Activated B cell treated with CpG ODN at 0.5 μM for 24 hours (primary cell): ENCODE data around the gene CDK12. TPM values are rescaled to one million over a fixed set of nuclear protein-coding genes. Genes with fewer than 3 reads are reported as not detected.
A peak's percentile ranks its signal among the peaks of the same experiment; 100 is the strongest.

Source experiments
- ATAC-seq: fragments of 200-7000 bp; cut with Tn5 transposase; one replicate; pipeline ENCODE4 v1.10.0; 2021; ENCODE audit warnings: low read depth, mild to moderate bottlenecking, moderate library complexity
- CTCF ChIA-PET: fragments of 350-600 bp; sonication (Branson Sonifier 250); formaldehyde crosslinking; loops from one replicate; lab custom pipeline; 2021; ENCODE audit warnings: antibody characterized with exemption; lab: Charles Lee
- POLR2A ChIA-PET: fragments of 350-600 bp; sonication (Branson Sonifier 250); formaldehyde crosslinking; loops from one replicate; lab custom pipeline; 2021; ENCODE audit warnings: antibody characterized with exemption; lab: Charles Lee
- DNase-seq: peaks from one replicate; pipeline ENCODE4 v3.0.0; 2022
- H3K27ac Mint-ChIP-seq: one replicate; pipeline ENCODE4 v1.8.0; 2020; ENCODE audit warnings: mixed read lengths
- H3K27me3 Mint-ChIP-seq: one replicate; pipeline ENCODE4 v1.8.0; 2021; ENCODE audit warnings: mixed read lengths
- H3K36me3 Mint-ChIP-seq: one replicate; pipeline ENCODE4 v1.8.0; 2021; ENCODE audit warnings: low read depth, mixed read lengths
- H3K4me1 Mint-ChIP-seq: one replicate; pipeline ENCODE4 v1.8.0; 2021; ENCODE audit warnings: mixed read lengths
- H3K4me3 Mint-ChIP-seq: one replicate; pipeline ENCODE4 v1.8.0; 2020; ENCODE audit warnings: mild to moderate bottlenecking, mixed read lengths
- H3K9me3 Mint-ChIP-seq: one replicate; pipeline ENCODE4 v1.8.0; 2020; ENCODE audit warnings: mixed read lengths
- intact Hi-C: fragments of 100-400 bp; cut with micrococcal nuclease; formaldehyde crosslinking; loops from one replicate; pipeline ENCODE4 v1.15.1; 2024
- total RNA-seq: library from RNA; stranded (reverse); gene quantifications from 2 replicates; pipeline ENCODE4 v1.2.3, GENCODE V29; 2022
- TF ChIP-seq, protein P1 (sequence below): fragments of 200-600 bp; IDR thresholded peaks from one replicate; pipeline ENCODE4 v1.8.0; 2022; ENCODE audit warnings: antibody characterized with exemption, mild to moderate bottlenecking

CDK12 gene
- total RNA-seq, 1 donor from 2014 or later = 118 TPM

DNA sequence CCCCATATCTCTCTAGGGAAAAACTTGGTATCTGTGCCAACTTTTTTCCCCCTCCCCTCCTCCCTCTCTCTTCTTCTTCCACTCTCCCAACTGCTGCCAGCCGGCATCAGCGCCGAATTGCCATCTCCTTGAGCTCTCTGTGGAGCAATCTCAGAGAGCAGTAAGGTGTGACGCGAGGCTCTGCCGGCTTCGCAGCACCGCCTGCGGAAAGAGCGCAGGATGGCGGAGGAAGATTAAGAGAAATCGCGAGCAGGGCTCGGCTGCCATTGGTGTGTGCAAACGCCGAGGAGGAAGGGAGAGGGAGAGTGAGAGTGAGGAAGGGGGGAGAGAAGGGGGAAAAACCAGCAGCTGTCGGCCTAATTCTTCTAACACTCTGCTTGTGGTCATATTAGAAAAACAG lies 102.2 kb downstream of the CDK12 start:
- intact Hi-C loops = no loop called here
- no peak overlapping the region for H3K27ac Mint-ChIP-seq
- H3K9me3 Mint-ChIP-seq = no peaks in the 10 kb centered on the region
- peaks cover 9% of the 10 kb centered on the region for H3K4me1 Mint-ChIP-seq
- peak; percentile 31 for ATAC-seq
- TF ChIP-seq, protein P1, sequence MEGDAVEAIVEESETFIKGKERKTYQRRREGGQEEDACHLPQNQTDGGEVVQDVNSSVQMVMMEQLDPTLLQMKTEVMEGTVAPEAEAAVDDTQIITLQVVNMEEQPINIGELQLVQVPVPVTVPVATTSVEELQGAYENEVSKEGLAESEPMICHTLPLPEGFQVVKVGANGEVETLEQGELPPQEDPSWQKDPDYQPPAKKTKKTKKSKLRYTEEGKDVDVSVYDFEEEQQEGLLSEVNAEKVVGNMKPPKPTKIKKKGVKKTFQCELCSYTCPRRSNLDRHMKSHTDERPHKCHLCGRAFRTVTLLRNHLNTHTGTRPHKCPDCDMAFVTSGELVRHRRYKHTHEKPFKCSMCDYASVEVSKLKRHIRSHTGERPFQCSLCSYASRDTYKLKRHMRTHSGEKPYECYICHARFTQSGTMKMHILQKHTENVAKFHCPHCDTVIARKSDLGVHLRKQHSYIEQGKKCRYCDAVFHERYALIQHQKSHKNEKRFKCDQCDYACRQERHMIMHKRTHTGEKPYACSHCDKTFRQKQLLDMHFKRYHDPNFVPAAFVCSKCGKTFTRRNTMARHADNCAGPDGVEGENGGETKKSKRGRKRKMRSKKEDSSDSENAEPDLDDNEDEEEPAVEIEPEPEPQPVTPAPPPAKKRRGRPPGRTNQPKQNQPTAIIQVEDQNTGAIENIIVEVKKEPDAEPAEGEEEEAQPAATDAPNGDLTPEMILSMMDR = no peak
- H3K36me3 Mint-ChIP-seq = peaks cover 54% of the 10 kb centered on the region
- ChIA-PET POLR2A (no interaction called here), CTCF (no interaction called here)
- peak overlapping the region; percentile 36 for H3K4me3 Mint-ChIP-seq
- H3K27me3 Mint-ChIP-seq = no peaks in the 10 kb centered on the region
- no peak for DNase-seq

DNA sequence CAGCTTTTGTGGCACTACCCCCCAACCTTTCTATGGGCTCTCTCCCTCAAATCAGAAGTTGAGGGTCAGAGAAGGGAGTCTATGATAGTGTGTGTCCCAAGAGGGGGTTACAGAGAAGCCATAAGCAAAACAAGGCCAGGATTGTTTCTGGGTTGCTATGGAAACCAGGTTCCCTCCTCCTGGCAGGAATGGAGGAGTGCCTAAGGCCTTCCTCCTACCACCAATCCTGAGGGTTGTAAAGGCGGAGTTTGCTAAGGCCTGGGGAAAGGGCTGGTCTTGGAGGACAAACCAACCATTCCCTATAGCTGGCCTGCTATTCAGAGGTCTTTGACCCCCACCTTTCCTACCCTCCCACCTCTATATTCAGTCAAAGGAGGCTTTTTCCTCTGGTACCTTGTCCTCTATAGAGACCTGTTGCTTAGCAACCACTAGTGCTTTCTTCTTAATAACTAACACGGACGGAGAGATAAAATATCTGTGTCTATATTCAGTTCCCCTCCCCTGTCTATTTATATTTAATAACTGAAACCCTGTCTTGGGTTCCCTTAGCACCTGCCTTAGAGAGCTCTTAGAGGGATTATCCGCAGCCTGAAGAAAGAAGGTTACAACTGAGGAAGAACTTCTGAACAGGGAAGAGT lies 103.0 kb downstream of the CDK12 start:
- ChIA-PET CTCF (no interaction called here), POLR2A (no interaction called here)
- TF ChIP-seq, protein P1 = no peak
- Mint-ChIP-seq H3K27me3 (no peaks in the 10 kb centered on the region), H3K9me3 (no peaks in the 10 kb centered on the region), H3K4me1 (peaks cover 9% of the 10 kb centered on the region), H3K36me3 (peaks cover 57% of the 10 kb centered on the region), H3K27ac (no peak overlapping the region), H3K4me3 (no peak overlapping the region)
- no peak for DNase-seq
- no peak for ATAC-seq
- intact Hi-C loops = no loop called here

DNA sequence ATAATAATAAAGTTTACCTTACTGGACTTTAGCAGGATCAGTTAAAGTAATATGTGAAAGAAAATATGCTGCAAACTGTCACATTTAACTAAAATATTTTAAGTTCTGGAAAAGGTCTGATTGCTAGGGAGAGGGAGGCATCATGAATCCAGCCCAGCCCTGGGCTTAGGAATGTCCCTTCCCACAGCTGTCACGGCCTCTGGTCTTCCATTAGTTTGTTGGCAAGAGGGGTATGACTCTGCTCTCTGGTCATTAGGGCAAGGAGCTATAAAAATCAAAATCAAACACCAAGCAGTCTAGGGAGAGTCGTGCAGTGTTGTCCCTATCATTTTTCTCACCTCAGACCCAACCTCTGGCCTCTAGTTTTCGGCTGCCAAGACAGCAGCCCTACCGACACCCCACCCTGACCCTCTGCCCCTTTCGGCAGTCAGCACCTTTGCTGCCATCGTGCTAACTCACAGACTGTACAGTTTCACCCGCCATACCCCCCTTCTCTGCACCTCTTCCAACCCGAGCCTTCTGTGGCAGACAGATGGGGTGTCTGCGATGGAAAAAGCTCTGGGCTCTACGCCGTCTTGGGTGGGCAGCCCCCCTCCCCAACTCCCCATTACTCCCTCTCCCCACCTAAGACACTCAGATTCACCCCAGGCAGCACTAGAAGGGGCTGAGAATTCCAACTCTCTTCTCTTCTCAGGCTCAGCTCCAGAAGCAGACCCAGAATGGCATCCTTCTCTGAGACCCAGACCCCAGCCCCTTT lies 105.0 kb downstream of the CDK12 start:
- Mint-ChIP-seq H3K4me3 (no peak overlapping the region), H3K27me3 (no peaks in the 10 kb centered on the region), H3K9me3 (peaks cover 3% of the 10 kb centered on the region), H3K36me3 (peaks cover 61% of the 10 kb centered on the region), H3K4me1 (peaks cover 9% of the 10 kb centered on the region), H3K27ac (no peak overlapping the region)
- ChIA-PET POLR2A (no interaction called here), CTCF (no interaction called here)
- intact Hi-C loops = no loop called here
- DNase-seq = no peak
- no peak for ATAC-seq
- TF ChIP-seq, protein P1 = no peak

DNA sequence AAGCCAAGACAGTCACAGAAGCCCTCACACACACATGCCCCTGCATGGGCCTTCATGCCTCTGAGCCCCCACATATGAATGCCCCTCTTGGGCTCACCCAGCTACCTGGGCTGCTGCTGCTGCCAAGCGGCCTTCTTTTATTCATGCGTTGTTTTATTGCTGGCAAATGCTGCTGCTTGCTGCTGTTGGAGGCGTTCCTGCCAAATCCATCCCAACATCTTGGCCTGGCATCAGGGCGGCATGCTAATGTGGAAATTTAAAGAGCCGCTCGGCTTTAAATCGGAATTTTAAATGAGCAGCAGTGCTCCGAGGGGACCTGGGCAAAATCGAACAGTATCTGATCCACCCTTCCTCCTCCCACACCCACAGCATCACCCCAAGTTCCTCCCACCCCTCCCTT lies 107.4 kb downstream of the CDK12 start:
- no peaks in the 10 kb centered on the region for H3K4me1 Mint-ChIP-seq
- no peaks in the 10 kb centered on the region for H3K27me3 Mint-ChIP-seq
- ChIA-PET POLR2A (no interaction called here), CTCF (no interaction called here)
- H3K36me3 Mint-ChIP-seq = peaks cover 61% of the 10 kb centered on the region
- peaks cover 3% of the 10 kb centered on the region for H3K9me3 Mint-ChIP-seq
- TF ChIP-seq, protein P1 = no peak
- intact Hi-C loops = no loop called here
- no peak overlapping the region for H3K27ac Mint-ChIP-seq
- H3K4me3 Mint-ChIP-seq = no peak overlapping the region
- DNase-seq (no peak), ATAC-seq (no peak)

DNA sequence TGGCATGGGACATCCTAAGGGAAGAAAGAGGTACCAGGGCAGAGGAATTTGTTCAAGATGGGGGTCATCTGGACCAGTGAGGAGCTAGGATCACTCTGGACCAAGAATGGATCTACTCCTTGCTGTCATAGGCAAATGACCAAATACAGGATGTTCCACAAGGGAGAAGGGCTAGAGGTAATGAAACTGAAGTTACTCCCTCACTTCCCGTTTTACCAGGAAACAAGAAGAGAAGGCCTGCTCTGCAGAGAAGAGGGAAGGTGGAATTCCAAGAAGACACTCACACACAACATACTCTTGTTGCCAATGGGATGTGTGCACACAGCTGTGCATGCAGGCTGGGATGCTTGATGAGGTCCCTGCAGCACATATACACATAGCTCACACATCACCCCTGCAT lies 107.8 kb downstream of the CDK12 start:
- peaks cover 3% of the 10 kb centered on the region for H3K9me3 Mint-ChIP-seq
- intact Hi-C loops = no loop called here
- DNase-seq = no peak
- CTCF ChIA-PET = no interaction called here
- H3K27me3 Mint-ChIP-seq = peaks cover 2% of the 10 kb centered on the region
- peaks cover 61% of the 10 kb centered on the region for H3K36me3 Mint-ChIP-seq
- H3K4me1 Mint-ChIP-seq = peaks cover 3% of the 10 kb centered on the region
- no peak overlapping the region for H3K4me3 Mint-ChIP-seq
- POLR2A ChIA-PET = no interaction called here
- no peak overlapping the region for H3K27ac Mint-ChIP-seq
- TF ChIP-seq, protein P1 = no peak
- no peak for ATAC-seq
